ENCODE measurements around the gene MRPL39. TPM values are rescaled to one million over a fixed set of nuclear protein-coding genes. Genes with fewer than 3 reads are reported as not detected.
A peak's percentile ranks its signal among the peaks of the same experiment; 100 is the strongest.
"Not testable (repeated sequence)": the region's sequence is repeated elsewhere in the genome, so short reads cannot be mapped to it uniquely, and the experiment has no call there.

The MRPL39 gene
- total RNA-seq, 1 donor from 2014 or later = 49.9 TPM

GRCh38 chr21:25637851-25638659 lies 30.8 kb upstream of the MRPL39 start:
- Histone ChIP-seq H3K4me1 (peaks cover 46% of the 10 kb centered on the region), H3K9me3 (replicated peaks) (no peaks in the 10 kb centered on the region), H3K27ac (replicated peaks) (peak overlapping the region; percentile 96), H3K27me3 (ENCODE audit: low read depth) (no peaks in the 10 kb centered on the region), H3K4me3 (peak overlapping the region; percentile 92), H3K36me3 (no peaks in the 10 kb centered on the region)
- TF ChIP-seq CTCF (IDR thresholded peaks at IDR 0.05; ENCODE audit: borderline replicate concordance) = no peak
- no peak for DNase-seq
- intact Hi-C loops (cut with micrococcal nuclease) = no loop called here

GRCh38 chr21:25636727-25637126 lies 29.4 kb upstream of the MRPL39 start:
- DNase-seq = no peak

GRCh38 chr21:25635310-25635709 lies 28.0 kb upstream of the MRPL39 start:
- no peak for TF ChIP-seq CTCF (IDR thresholded peaks at IDR 0.05; ENCODE audit: borderline replicate concordance)
- H3K4me1 ChIP-seq = peaks cover 28% of the 10 kb centered on the region
- intact Hi-C loops (cut with micrococcal nuclease) = no loop called here
- no peak overlapping the region for H3K27ac ChIP-seq (replicated peaks)
- DNase-seq = no peak
- H3K27me3 ChIP-seq (ENCODE audit: low read depth) = no peaks in the 10 kb centered on the region
- no peak overlapping the region for H3K4me3 ChIP-seq
- no peaks in the 10 kb centered on the region for H3K9me3 ChIP-seq (replicated peaks)
- no peaks in the 10 kb centered on the region for H3K36me3 ChIP-seq

More at GRCh38 chr21:25636727-25637126, 29.4 kb upstream of the MRPL39 start:
- H3K27ac ChIP-seq (replicated peaks) = no peak overlapping the region
- peaks cover 42% of the 10 kb centered on the region for H3K4me1 ChIP-seq
- no peak overlapping the region for H3K4me3 ChIP-seq
- intact Hi-C loops (cut with micrococcal nuclease) = no loop called here
- H3K9me3 ChIP-seq (replicated peaks) = no peaks in the 10 kb centered on the region
- no peak for TF ChIP-seq CTCF (IDR thresholded peaks at IDR 0.05; ENCODE audit: borderline replicate concordance)
- no peaks in the 10 kb centered on the region for H3K27me3 ChIP-seq (ENCODE audit: low read depth)
- H3K36me3 ChIP-seq = no peaks in the 10 kb centered on the region

GRCh38 chr21:25632296-25632695 lies 25.0 kb upstream of the MRPL39 start:
- Histone ChIP-seq H3K36me3 (no peaks in the 10 kb centered on the region), H3K27ac (replicated peaks) (no peak overlapping the region), H3K27me3 (ENCODE audit: low read depth) (no peaks in the 10 kb centered on the region), H3K4me1 (peaks cover 1% of the 10 kb centered on the region), H3K9me3 (replicated peaks) (no peaks in the 10 kb centered on the region), H3K4me3 (no peak overlapping the region)
- no peak for DNase-seq
- TF ChIP-seq CTCF (IDR thresholded peaks at IDR 0.05; ENCODE audit: borderline replicate concordance) = no peak
- intact Hi-C loops (cut with micrococcal nuclease) = no loop called here

- Histone ChIP-seq H3K27me3 (ENCODE audit: low read depth) (no peaks in the 10 kb centered on the region), H3K36me3 (no peaks in the 10 kb centered on the region), H3K27ac (replicated peaks) (peak overlapping the region; percentile 53), H3K4me1 (peaks cover 14% of the 10 kb centered on the region), H3K9me3 (replicated peaks) (no peaks in the 10 kb centered on the region), H3K4me3 (no peak overlapping the region)
- TF ChIP-seq CTCF (IDR thresholded peaks at IDR 0.05; ENCODE audit: borderline replicate concordance) = no peak
- intact Hi-C loops (cut with micrococcal nuclease) = no loop called here
- peak; percentile 25 for DNase-seq
These were observed 19.5 kb upstream of the MRPL39 start for GRCh38 chr21:25626757-25627156.

- H3K36me3 ChIP-seq; H3K9me3 ChIP-seq (replicated peaks); H3K4me3 ChIP-seq; H3K27me3 ChIP-seq (ENCODE audit: low read depth); DNase-seq; intact Hi-C loops (cut with micrococcal nuclease): not testable (repeated sequence)
- H3K27ac ChIP-seq (replicated peaks) = peak overlapping the region; percentile 53
- H3K4me1 ChIP-seq = peaks cover 14% of the 10 kb centered on the region
These were observed 18.7 kb upstream of the MRPL39 start for GRCh38 chr21:25625776-25626555.

All from left ventricle myocardium inferior (tissue), 1 donor.